ENCODE results near the gene TCP1. TPM values are rescaled to one million over a fixed set of nuclear protein-coding genes. Genes with fewer than 3 reads are reported as not detected.
"Not testable (repeated sequence)": the region's sequence is repeated elsewhere in the genome, so short reads cannot be mapped to it uniquely, and the experiment has no call there.

The TCP1 gene
- total RNA-seq, 1 experiment from 2014 or later, result 406 TPM

GRCh38 chr6:159824690-159825089, 35.3 kb upstream of the TCP1 start:
- H3K36me3 ChIP-seq (replicated peaks; ENCODE audit: control insufficient read depth, insufficient read depth, low read length); H3K4me3 ChIP-seq (ENCODE audit: insufficient read depth, low read depth, low read length); DNase-seq; H3K27me3 ChIP-seq (ENCODE audit: control insufficient read depth, insufficient read depth, low read length): not testable (repeated sequence)

GRCh38 chr6:159823953-159824352, 34.6 kb upstream of the TCP1 start:
- Histone ChIP-seq H3K36me3 (replicated peaks; ENCODE audit: control insufficient read depth, insufficient read depth, low read length) (no peaks in the 10 kb centered on the region), H3K4me3 (ENCODE audit: insufficient read depth, low read depth, low read length) (no peak overlapping the region), H3K27me3 (ENCODE audit: control insufficient read depth, insufficient read depth, low read length) (peaks cover 2% of the 10 kb centered on the region; the same call in 1 of the 2 replicates)
- no peak for DNase-seq

- Histone ChIP-seq H3K36me3 (replicated peaks; ENCODE audit: control insufficient read depth, insufficient read depth, low read length) (no peaks in the 10 kb centered on the region), H3K4me3 (ENCODE audit: insufficient read depth, low read depth, low read length) (no peak overlapping the region), H3K27me3 (ENCODE audit: control insufficient read depth, insufficient read depth, low read length) (peaks cover 2% of the 10 kb centered on the region; the same call in 1 of the 2 replicates)
- DNase-seq, result no peak
Measured at GRCh38 chr6:159821726-159822125, 32.3 kb upstream of the TCP1 start.

- Histone ChIP-seq H3K27me3 (ENCODE audit: control insufficient read depth, insufficient read depth, low read length) (peaks cover 2% of the 10 kb centered on the region; the same call in 1 of the 2 replicates), H3K4me3 (ENCODE audit: insufficient read depth, low read depth, low read length) (no peak overlapping the region), H3K36me3 (replicated peaks; ENCODE audit: control insufficient read depth, insufficient read depth, low read length) (no peaks in the 10 kb centered on the region)
- DNase-seq, result no peak
Measured at GRCh38 chr6:159821122-159821521, 31.7 kb upstream of the TCP1 start.

GRCh38 chr6:159819932-159820640, 30.7 kb upstream of the TCP1 start:
- DNase-seq, result peak; percentile 77
- Histone ChIP-seq H3K27me3 (ENCODE audit: control insufficient read depth, insufficient read depth, low read length) (peaks cover 2% of the 10 kb centered on the region; the same call in 1 of the 2 replicates), H3K4me3 (ENCODE audit: insufficient read depth, low read depth, low read length) (no peak overlapping the region), H3K36me3 (replicated peaks; ENCODE audit: control insufficient read depth, insufficient read depth, low read length) (no peaks in the 10 kb centered on the region)

GRCh38 chr6:159819098-159819497, 29.7 kb upstream of the TCP1 start:
- no peak overlapping the region for H3K4me3 ChIP-seq (ENCODE audit: insufficient read depth, low read depth, low read length)
- H3K36me3 ChIP-seq (replicated peaks; ENCODE audit: control insufficient read depth, insufficient read depth, low read length), result no peaks in the 10 kb centered on the region
- DNase-seq, result no peak
- H3K27me3 ChIP-seq (ENCODE audit: control insufficient read depth, insufficient read depth, low read length), result peaks cover 2% of the 10 kb centered on the region; the same call in 1 of the 2 replicates

- Histone ChIP-seq H3K4me3 (ENCODE audit: insufficient read depth, low read depth, low read length) (no peak overlapping the region), H3K27me3 (ENCODE audit: control insufficient read depth, insufficient read depth, low read length) (peaks cover 2% of the 10 kb centered on the region; the same call in 1 of the 2 replicates), H3K36me3 (replicated peaks; ENCODE audit: control insufficient read depth, insufficient read depth, low read length) (no peaks in the 10 kb centered on the region)
- DNase-seq, result no peak
Measured at GRCh38 chr6:159817951-159818739, 28.7 kb upstream of the TCP1 start.

GRCh38 chr6:159816775-159817174, 27.4 kb upstream of the TCP1 start:
- not testable (repeated sequence) for DNase-seq; H3K4me3 ChIP-seq (ENCODE audit: insufficient read depth, low read depth, low read length); H3K36me3 ChIP-seq (replicated peaks; ENCODE audit: control insufficient read depth, insufficient read depth, low read length); H3K27me3 ChIP-seq (ENCODE audit: control insufficient read depth, insufficient read depth, low read length)

GRCh38 chr6:159815410-159815809, 26.0 kb upstream of the TCP1 start:
- peaks cover 2% of the 10 kb centered on the region; the same call in 1 of the 2 replicates for H3K27me3 ChIP-seq (ENCODE audit: control insufficient read depth, insufficient read depth, low read length)
- DNase-seq, result no peak
- H3K4me3 ChIP-seq (ENCODE audit: insufficient read depth, low read depth, low read length), result no peak overlapping the region
- H3K36me3 ChIP-seq (replicated peaks; ENCODE audit: control insufficient read depth, insufficient read depth, low read length), result no peaks in the 10 kb centered on the region

GRCh38 chr6:159813781-159814180, 24.4 kb upstream of the TCP1 start:
- Histone ChIP-seq H3K36me3 (replicated peaks; ENCODE audit: control insufficient read depth, insufficient read depth, low read length) (no peaks in the 10 kb centered on the region), H3K27me3 (ENCODE audit: control insufficient read depth, insufficient read depth, low read length) (no peaks in the 10 kb centered on the region; the same call in 1 of the 2 replicates), H3K4me3 (ENCODE audit: insufficient read depth, low read depth, low read length) (no peak overlapping the region)
- no peak for DNase-seq

- no peak for DNase-seq
- Histone ChIP-seq H3K27me3 (ENCODE audit: control insufficient read depth, insufficient read depth, low read length) (no peaks in the 10 kb centered on the region), H3K4me3 (ENCODE audit: insufficient read depth, low read depth, low read length) (no peak overlapping the region), H3K36me3 (replicated peaks; ENCODE audit: control insufficient read depth, insufficient read depth, low read length) (no peaks in the 10 kb centered on the region)
Measured at GRCh38 chr6:159809149-159809548, 19.7 kb upstream of the TCP1 start.

GRCh38 chr6:159808647-159809046, 19.2 kb upstream of the TCP1 start:
- no peak for DNase-seq
- no peak overlapping the region for H3K4me3 ChIP-seq (ENCODE audit: insufficient read depth, low read depth, low read length)
- no peaks in the 10 kb centered on the region for H3K27me3 ChIP-seq (ENCODE audit: control insufficient read depth, insufficient read depth, low read length)
- H3K36me3 ChIP-seq (replicated peaks; ENCODE audit: control insufficient read depth, insufficient read depth, low read length), result no peaks in the 10 kb centered on the region

GRCh38 chr6:159807150-159807858, 17.9 kb upstream of the TCP1 start:
- Histone ChIP-seq H3K27me3 (ENCODE audit: control insufficient read depth, insufficient read depth, low read length) (no peaks in the 10 kb centered on the region), H3K36me3 (replicated peaks; ENCODE audit: control insufficient read depth, insufficient read depth, low read length) (no peaks in the 10 kb centered on the region), H3K4me3 (ENCODE audit: insufficient read depth, low read depth, low read length) (no peak overlapping the region)
- no peak for DNase-seq

GRCh38 chr6:159806021-159806458, 16.6 kb upstream of the TCP1 start:
- Histone ChIP-seq H3K4me3 (ENCODE audit: insufficient read depth, low read depth, low read length) (no peak overlapping the region), H3K36me3 (replicated peaks; ENCODE audit: control insufficient read depth, insufficient read depth, low read length) (no peaks in the 10 kb centered on the region), H3K27me3 (ENCODE audit: control insufficient read depth, insufficient read depth, low read length) (no peaks in the 10 kb centered on the region)
- no peak for DNase-seq
